ENCODE data around the gene TRMT11. TPM values are rescaled to one million over a fixed set of nuclear protein-coding genes. Genes with fewer than 3 reads are reported as not detected.
A peak's percentile ranks its signal among the peaks of the same experiment; 100 is the strongest.

Gene TRMT11
- polyA plus RNA-seq, 3 donors = 2.1 to 3.3 (median 2.1) TPM

DNA sequence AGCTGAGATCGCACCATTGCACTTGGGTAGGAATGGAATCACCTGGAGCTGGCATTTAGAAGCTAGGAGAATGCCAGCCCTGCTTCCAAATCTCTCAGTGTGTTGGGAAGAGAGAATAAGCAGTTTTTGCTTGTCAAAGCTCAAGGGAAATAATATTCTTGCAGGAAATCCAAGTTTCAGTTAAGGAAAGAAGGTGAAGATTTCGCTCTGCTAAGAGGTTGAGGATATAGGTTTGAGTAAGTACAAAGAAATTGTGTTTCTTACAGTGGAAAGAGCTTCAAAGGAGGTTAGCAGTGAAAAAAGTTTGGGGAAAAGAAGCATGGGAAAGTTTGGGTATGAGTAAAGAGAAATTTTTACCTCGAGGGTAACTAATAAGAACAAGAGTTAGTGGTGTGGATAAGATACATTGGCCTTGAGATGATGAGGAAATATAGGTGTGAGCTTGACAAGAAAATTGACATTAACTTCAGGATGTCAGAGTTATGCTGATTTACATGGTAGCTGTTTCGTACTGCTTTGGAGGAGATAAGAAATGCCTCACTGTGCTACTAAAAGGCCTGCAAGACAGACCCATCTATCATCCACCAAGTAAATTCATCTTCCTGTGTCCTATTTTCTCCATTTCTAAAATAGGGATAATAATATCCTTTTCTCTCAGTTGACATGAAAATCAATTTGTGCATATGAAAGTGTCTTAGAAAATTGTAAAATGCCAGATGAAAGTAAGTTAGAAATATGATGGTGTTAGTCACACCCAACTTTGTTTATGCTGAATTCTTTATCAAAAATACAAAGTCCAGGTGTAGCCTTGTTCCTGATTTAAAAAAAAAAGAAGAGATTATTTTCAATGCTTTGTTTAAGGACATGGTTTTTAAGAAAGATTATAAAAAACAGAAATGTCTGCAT is 42.6 kb upstream of the TRMT11 start:
- no peak for DNase-seq
- Histone ChIP-seq H4K20me1 (ENCODE audit: insufficient read depth, low read length) (no peaks in the 10 kb centered on the region), H3K4me3 (replicated peaks in 1 of 3; ENCODE audit: low read depth in 2 of 3, low read length in 3 of 3) (peak overlapping the region in 1 of 3 experiments; percentile 46), H3K4me2 (replicated peaks; ENCODE audit: extremely low read depth, low read length, poor library complexity, severe bottlenecking) (peak overlapping the region; percentile 57), H3K36me3 (replicated peaks in 1 of 2; ENCODE audit: control insufficient read depth in 1 of 2, insufficient read depth in 2 of 2, low read length in 2 of 2) (no peaks in the 10 kb centered on the region), H3K27ac (ENCODE audit: low read depth in 1 of 2, low read length in 2 of 2) (peak overlapping the region in 1 of 2 donors; percentile 71), H3K4me1 (ENCODE audit: control insufficient read depth in 1 of 2, insufficient read depth in 2 of 2, low read length in 2 of 2) (peaks cover 8 to 21% of the 10 kb centered on the region in 2 donors), H3K79me2 (ENCODE audit: insufficient read depth, low read length) (no peaks in the 10 kb centered on the region), H3K9ac (ENCODE audit: insufficient read depth, low read length, poor library complexity, severe bottlenecking) (no peak overlapping the region), H2AFZ (ENCODE audit: insufficient read depth, low read depth, low read length, poor library complexity, severe bottlenecking) (peak overlapping the region; percentile 68), H3K27me3 (ENCODE audit: control insufficient read depth in 2 of 2, insufficient read depth in 2 of 2, low read length in 2 of 2) (no peaks in the 10 kb centered on the region), H3K9me3 (replicated peaks in 1 of 2; ENCODE audit: control insufficient read depth in 1 of 2, insufficient read depth in 1 of 2, low read length in 2 of 2) (no peaks in the 10 kb centered on the region)
- H3K4me3 Mint-ChIP-seq = no peak overlapping the region
- no peaks in the 10 kb centered on the region for H3K36me3 Mint-ChIP-seq
- peaks cover 0 to 2% (median 0%) of the 10 kb centered on the region in 3 donors for H3K27me3 Mint-ChIP-seq (ENCODE audit: low read depth in 3 of 3)
- intact Hi-C loops (cut with micrococcal nuclease) = no loop called here
- peaks cover 34% of the 10 kb centered on the region for H3K4me1 Mint-ChIP-seq
- 97% methylated on average over 3 of the region's 4 CpGs for WGBS (ENCODE audit: insufficient coverage)
- TF ChIP-seq CTCF (IDR thresholded peaks at IDR 0.05) = no peak
- peak overlapping the region in 2 of 7 donors; percentile 12 to 30 for H3K27ac Mint-ChIP-seq
- no peaks in the 10 kb centered on the region for H3K9me3 Mint-ChIP-seq

DNA sequence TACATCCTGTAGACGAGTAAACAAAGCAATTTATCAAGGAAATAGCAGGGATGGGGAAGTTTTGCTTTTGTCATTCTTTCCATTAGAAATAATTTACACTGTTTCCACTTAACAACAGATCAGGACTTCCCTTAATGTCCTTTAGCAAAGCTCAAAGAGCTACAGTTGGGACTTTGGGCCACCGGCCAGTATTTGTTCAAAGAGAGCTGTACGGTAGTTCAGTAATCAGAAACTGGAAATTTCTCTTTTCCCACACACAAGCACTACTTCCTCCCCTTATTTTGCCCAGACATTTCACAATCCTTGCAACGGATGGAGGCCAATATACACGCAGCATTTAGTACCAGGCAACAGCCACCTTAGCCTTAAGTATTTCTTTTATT is 41.9 kb upstream of the TRMT11 start:
- Histone ChIP-seq H3K79me2 (ENCODE audit: insufficient read depth, low read length) (no peaks in the 10 kb centered on the region), H3K9me3 (replicated peaks in 1 of 2; ENCODE audit: control insufficient read depth in 1 of 2, insufficient read depth in 1 of 2, low read length in 2 of 2) (no peaks in the 10 kb centered on the region), H3K36me3 (replicated peaks in 1 of 2; ENCODE audit: control insufficient read depth in 1 of 2, insufficient read depth in 2 of 2, low read length in 2 of 2) (no peaks in the 10 kb centered on the region), H3K9ac (ENCODE audit: insufficient read depth, low read length, poor library complexity, severe bottlenecking) (no peak overlapping the region), H3K4me3 (replicated peaks in 1 of 3; ENCODE audit: low read depth in 2 of 3, low read length in 3 of 3) (peak overlapping the region in 2 of 3 experiments; percentile 10 to 46), H3K4me2 (replicated peaks; ENCODE audit: extremely low read depth, low read length, poor library complexity, severe bottlenecking) (peak overlapping the region; percentile 57), H4K20me1 (ENCODE audit: insufficient read depth, low read length) (no peaks in the 10 kb centered on the region), H3K27me3 (ENCODE audit: control insufficient read depth in 2 of 2, insufficient read depth in 2 of 2, low read length in 2 of 2) (no peaks in the 10 kb centered on the region), H2AFZ (ENCODE audit: insufficient read depth, low read depth, low read length, poor library complexity, severe bottlenecking) (peak overlapping the region; percentile 68), H3K4me1 (ENCODE audit: control insufficient read depth in 1 of 2, insufficient read depth in 2 of 2, low read length in 2 of 2) (peaks cover 8 to 21% of the 10 kb centered on the region in 2 donors), H3K27ac (ENCODE audit: low read depth in 1 of 2, low read length in 2 of 2) (peak overlapping the region in 1 of 2 donors; percentile 71)
- Mint-ChIP-seq H3K4me1 (peaks cover 34% of the 10 kb centered on the region), H3K27me3 (ENCODE audit: low read depth in 3 of 3) (no peaks in the 10 kb centered on the region), H3K36me3 (no peaks in the 10 kb centered on the region), H3K9me3 (no peaks in the 10 kb centered on the region), H3K4me3 (peak overlapping the region in 1 of 2 donors; percentile 72), H3K27ac (peak overlapping the region in 6 of 7 donors; percentile 25 to 64 (median 57))
- no peak for TF ChIP-seq CTCF (IDR thresholded peaks at IDR 0.05)
- WGBS (ENCODE audit: insufficient coverage) = 0% methylated on average over 2 of the region's 5 CpGs
- peak; percentile 32 to 72 (median 42) for DNase-seq
- intact Hi-C loops (cut with micrococcal nuclease) = no loop called here
